ENCODE measurements around the gene SLC17A9.

SLC17A9 gene

DNA sequence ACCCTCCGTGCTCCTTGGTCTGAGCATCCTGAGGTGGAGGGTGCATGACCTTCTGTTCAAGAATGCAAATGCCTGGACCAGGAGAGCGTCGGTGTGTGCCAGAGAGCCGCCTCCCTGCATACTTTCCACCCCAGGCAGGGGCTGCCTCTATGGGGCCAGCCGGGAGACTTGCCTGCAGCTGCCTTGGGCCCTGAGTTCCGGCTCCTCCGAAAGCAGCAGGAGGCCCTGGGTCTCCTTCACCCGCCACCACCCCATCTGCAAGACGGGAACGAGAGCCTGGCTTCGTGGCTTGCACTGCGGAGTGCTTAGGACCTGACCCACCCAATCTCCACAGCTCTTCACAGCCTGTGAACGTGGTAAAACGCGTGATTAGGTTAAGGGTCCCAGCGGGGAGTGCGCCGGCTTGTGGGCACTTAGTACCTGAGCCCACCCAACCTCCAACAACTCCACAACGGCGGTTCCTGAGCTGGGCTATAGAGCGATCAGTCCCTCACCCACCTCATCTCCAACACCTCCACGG, 37.9 kb downstream of the SLC17A9 start:
- Histone ChIP-seq H3K27ac (ENCODE audit: low read length, poor library complexity, severe bottlenecking) (no peak overlapping the region), H2BK5ac (ENCODE audit: low read depth, low read length, poor library complexity, severe bottlenecking) (no peak overlapping the region), H3K36me3 (ENCODE audit: control insufficient read depth in 1 of 2, insufficient read depth in 2 of 2, low read depth in 1 of 2, low read length in 2 of 2) (no peaks in the 10 kb centered on the region), H2AFZ (ENCODE audit: low read depth, low read length) (no peak overlapping the region), H3K4me2 (ENCODE audit: low read length, poor library complexity, severe bottlenecking) (no peak overlapping the region), H2BK15ac (ENCODE audit: low read depth, poor library complexity, severe bottlenecking) (no peak overlapping the region), H3K4me1 (ENCODE audit: control insufficient read depth, insufficient read depth, low read depth, low read length) (peaks cover 2% of the 10 kb centered on the region), H2BK120ac (ENCODE audit: low read depth, low read length) (no peak overlapping the region), H3K18ac (ENCODE audit: low read depth in 1 of 2, low read length in 2 of 2) (no peak overlapping the region), H2AK5ac (ENCODE audit: low read length, severe bottlenecking) (no peak overlapping the region), H3K27me3 (ENCODE audit: control insufficient read depth in 1 of 2, insufficient read depth in 1 of 2, low read length in 2 of 2) (peaks cover 54 to 79% of the 10 kb centered on the region in 2 experiments), H4K91ac (ENCODE audit: low read length) (no peak overlapping the region), H3K4me3 (ENCODE audit: insufficient read depth in 1 of 2, low read depth in 1 of 2, low read length in 2 of 2) (no peak overlapping the region), H3K23ac (ENCODE audit: low read length in 2 of 2) (no peak overlapping the region), H3K14ac (ENCODE audit: low read length in 2 of 2) (no peak overlapping the region), H3K9me3 (ENCODE audit: control insufficient read depth, low read length) (no peaks in the 10 kb centered on the region), H3K9ac (ENCODE audit: low read length) (no peak overlapping the region), H3K4ac (ENCODE audit: low read depth in 1 of 2, low read length in 2 of 2) (no peak overlapping the region), H3K79me1 (replicated peaks; ENCODE audit: low read length, poor library complexity, severe bottlenecking) (no peaks in the 10 kb centered on the region), H2BK12ac (ENCODE audit: low read length in 2 of 2) (no peak overlapping the region), H4K8ac (ENCODE audit: low read length) (no peak overlapping the region)
- WGBS = 77% methylated on average over 22 of the region's 22 CpGs
- no peak for DNase-seq

- Histone ChIP-seq H3K9me3 (ENCODE audit: control insufficient read depth, low read length) (no peaks in the 10 kb centered on the region), H2BK5ac (ENCODE audit: low read depth, low read length, poor library complexity, severe bottlenecking) (no peak overlapping the region), H2BK15ac (ENCODE audit: low read depth, poor library complexity, severe bottlenecking) (no peak overlapping the region), H3K79me1 (replicated peaks; ENCODE audit: low read length, poor library complexity, severe bottlenecking) (no peaks in the 10 kb centered on the region), H3K27ac (ENCODE audit: low read length, poor library complexity, severe bottlenecking) (no peak overlapping the region), H3K14ac (ENCODE audit: low read length in 2 of 2) (peak overlapping the region in 1 of 2 experiments; percentile 20), H2BK12ac (ENCODE audit: low read length in 2 of 2) (no peak overlapping the region), H4K91ac (ENCODE audit: low read length) (no peak overlapping the region), H3K23ac (ENCODE audit: low read length in 2 of 2) (no peak overlapping the region), H3K4me1 (ENCODE audit: control insufficient read depth, insufficient read depth, low read depth, low read length) (peaks cover 2% of the 10 kb centered on the region), H3K9ac (ENCODE audit: low read length) (no peak overlapping the region), H3K4me3 (ENCODE audit: insufficient read depth in 1 of 2, low read depth in 1 of 2, low read length in 2 of 2) (no peak overlapping the region), H2AK5ac (ENCODE audit: low read length, severe bottlenecking) (no peak overlapping the region), H2BK120ac (ENCODE audit: low read depth, low read length) (no peak overlapping the region), H3K27me3 (ENCODE audit: control insufficient read depth in 1 of 2, insufficient read depth in 1 of 2, low read length in 2 of 2) (peaks cover 63 to 79% of the 10 kb centered on the region in 2 experiments), H2AFZ (ENCODE audit: low read depth, low read length) (no peak overlapping the region), H3K4ac (ENCODE audit: low read depth in 1 of 2, low read length in 2 of 2) (no peak overlapping the region), H3K18ac (ENCODE audit: low read depth in 1 of 2, low read length in 2 of 2) (no peak overlapping the region), H4K8ac (ENCODE audit: low read length) (no peak overlapping the region), H3K36me3 (ENCODE audit: control insufficient read depth in 1 of 2, insufficient read depth in 2 of 2, low read depth in 1 of 2, low read length in 2 of 2) (no peaks in the 10 kb centered on the region), H3K4me2 (ENCODE audit: low read length, poor library complexity, severe bottlenecking) (no peak overlapping the region)
- DNase-seq = no peak
- 75% methylated on average over 13 of the region's 13 CpGs for WGBS
Observed at GRCh38 chr20:62991196-62991807, 38.8 kb downstream of the SLC17A9 start.

GRCh38 chr20:62991863-62992262, 39.4 kb downstream of the SLC17A9 start:
- Histone ChIP-seq H2BK15ac (ENCODE audit: low read depth, poor library complexity, severe bottlenecking) (no peak overlapping the region), H3K79me1 (replicated peaks; ENCODE audit: low read length, poor library complexity, severe bottlenecking) (no peaks in the 10 kb centered on the region), H2AFZ (ENCODE audit: low read depth, low read length) (no peak overlapping the region), H3K14ac (ENCODE audit: low read length in 2 of 2) (no peak overlapping the region), H4K91ac (ENCODE audit: low read length) (no peak overlapping the region), H3K27ac (ENCODE audit: low read length, poor library complexity, severe bottlenecking) (no peak overlapping the region), H3K4me1 (ENCODE audit: control insufficient read depth, insufficient read depth, low read depth, low read length) (peaks cover 2% of the 10 kb centered on the region), H2BK5ac (ENCODE audit: low read depth, low read length, poor library complexity, severe bottlenecking) (no peak overlapping the region), H2BK120ac (ENCODE audit: low read depth, low read length) (no peak overlapping the region), H3K9ac (ENCODE audit: low read length) (no peak overlapping the region), H2AK5ac (ENCODE audit: low read length, severe bottlenecking) (no peak overlapping the region), H3K4ac (ENCODE audit: low read depth in 1 of 2, low read length in 2 of 2) (no peak overlapping the region), H3K18ac (ENCODE audit: low read depth in 1 of 2, low read length in 2 of 2) (no peak overlapping the region), H3K4me3 (ENCODE audit: insufficient read depth in 1 of 2, low read depth in 1 of 2, low read length in 2 of 2) (no peak overlapping the region), H3K27me3 (ENCODE audit: control insufficient read depth in 1 of 2, insufficient read depth in 1 of 2, low read length in 2 of 2) (peaks cover 66 to 81% of the 10 kb centered on the region in 2 experiments), H3K23ac (ENCODE audit: low read length in 2 of 2) (no peak overlapping the region), H2BK12ac (ENCODE audit: low read length in 2 of 2) (no peak overlapping the region), H3K4me2 (ENCODE audit: low read length, poor library complexity, severe bottlenecking) (no peak overlapping the region), H3K36me3 (ENCODE audit: control insufficient read depth in 1 of 2, insufficient read depth in 2 of 2, low read depth in 1 of 2, low read length in 2 of 2) (no peaks in the 10 kb centered on the region), H3K9me3 (ENCODE audit: control insufficient read depth, low read length) (no peaks in the 10 kb centered on the region), H4K8ac (ENCODE audit: low read length) (no peak overlapping the region)
- WGBS = 75% methylated on average over 6 of the region's 6 CpGs
- no peak for DNase-seq

DNA sequence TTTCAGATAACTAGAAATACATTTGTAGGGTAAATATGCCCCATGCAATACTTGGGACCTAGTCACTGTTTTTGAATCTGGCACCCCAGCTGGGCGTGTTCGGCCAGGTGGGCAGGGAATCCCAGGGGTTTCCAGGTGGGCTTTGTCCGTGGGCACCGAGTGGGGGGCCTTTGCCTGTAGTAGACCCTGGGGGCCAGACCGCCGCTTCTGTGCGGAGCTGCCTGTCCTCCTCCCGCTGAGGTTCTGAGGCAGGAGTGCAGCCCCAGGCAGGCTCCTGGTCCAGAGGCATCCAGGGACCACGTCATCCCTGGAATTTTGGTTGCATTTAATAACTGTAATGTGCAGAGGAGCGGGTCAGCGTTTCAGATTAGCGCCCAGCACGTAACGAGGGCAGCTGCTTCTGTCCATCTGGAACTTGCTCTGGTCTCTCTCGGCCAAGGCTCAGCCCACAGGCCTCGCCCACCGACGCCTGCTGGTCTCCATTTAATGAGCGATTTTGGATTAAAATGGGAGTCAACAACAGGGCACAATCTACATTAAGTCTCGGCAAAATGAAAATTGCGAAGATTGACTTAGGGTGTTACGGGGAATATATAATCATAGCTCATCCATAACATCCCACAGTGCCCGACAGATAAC, 41.5 kb downstream of the SLC17A9 start:
- Histone ChIP-seq H2BK12ac (ENCODE audit: low read length in 2 of 2) (no peak overlapping the region), H3K4me1 (ENCODE audit: control insufficient read depth, insufficient read depth, low read depth, low read length) (peaks cover 5% of the 10 kb centered on the region), H3K4me3 (ENCODE audit: insufficient read depth in 1 of 2, low read depth in 1 of 2, low read length in 2 of 2) (no peak overlapping the region), H3K14ac (ENCODE audit: low read length in 2 of 2) (no peak overlapping the region), H2AK5ac (ENCODE audit: low read length, severe bottlenecking) (no peak overlapping the region), H3K9me3 (ENCODE audit: control insufficient read depth, low read length) (no peaks in the 10 kb centered on the region), H3K23ac (ENCODE audit: low read length in 2 of 2) (no peak overlapping the region), H2BK15ac (ENCODE audit: low read depth, poor library complexity, severe bottlenecking) (no peak overlapping the region), H3K27ac (ENCODE audit: low read length, poor library complexity, severe bottlenecking) (no peak overlapping the region), H3K9ac (ENCODE audit: low read length) (no peak overlapping the region), H3K18ac (ENCODE audit: low read depth in 1 of 2, low read length in 2 of 2) (no peak overlapping the region), H2AFZ (ENCODE audit: low read depth, low read length) (no peak overlapping the region), H3K27me3 (ENCODE audit: control insufficient read depth in 1 of 2, insufficient read depth in 1 of 2, low read length in 2 of 2) (peaks cover 79 to 89% of the 10 kb centered on the region in 2 experiments), H3K4ac (ENCODE audit: low read depth in 1 of 2, low read length in 2 of 2) (no peak overlapping the region), H3K36me3 (ENCODE audit: control insufficient read depth in 1 of 2, insufficient read depth in 2 of 2, low read depth in 1 of 2, low read length in 2 of 2) (no peaks in the 10 kb centered on the region), H4K91ac (ENCODE audit: low read length) (no peak overlapping the region), H3K4me2 (ENCODE audit: low read length, poor library complexity, severe bottlenecking) (no peak overlapping the region), H2BK120ac (ENCODE audit: low read depth, low read length) (no peak overlapping the region), H4K8ac (ENCODE audit: low read length) (no peak overlapping the region), H3K79me1 (replicated peaks; ENCODE audit: low read length, poor library complexity, severe bottlenecking) (no peaks in the 10 kb centered on the region), H2BK5ac (ENCODE audit: low read depth, low read length, poor library complexity, severe bottlenecking) (no peak overlapping the region)
- 92% methylated on average over 23 of the region's 23 CpGs for whole genome bisulfite sequencing
- DNase-seq = no peak
